ENCODE measurements around the gene TPO. TPM values are rescaled to one million over a fixed set of nuclear protein-coding genes. Genes with fewer than 3 reads are reported as not detected.

TPO gene
- total RNA-seq, 1 experiment from 2014 or later, result not detected

DNA sequence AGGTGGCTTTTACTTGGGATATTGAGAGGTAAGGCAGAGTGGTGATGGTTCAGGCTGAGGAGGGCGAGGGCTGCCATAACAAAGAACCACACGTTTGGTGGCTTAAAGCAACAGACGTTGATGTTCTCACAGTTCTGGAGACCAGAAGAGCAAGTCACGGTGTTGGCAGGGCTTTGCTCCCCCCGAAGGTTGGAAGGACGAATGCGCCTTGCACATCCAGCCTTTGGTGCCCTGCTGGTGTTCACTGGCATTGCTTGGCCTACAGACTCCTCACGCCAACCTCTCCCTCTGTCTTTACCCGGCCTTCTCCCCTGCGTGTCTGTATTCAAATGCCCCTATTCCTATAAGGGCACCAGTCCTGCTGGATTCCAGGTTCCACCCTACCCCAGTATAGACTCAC lies 125.4 kb downstream of the TPO start:
- Histone ChIP-seq H3K27ac (no peak overlapping the region), H4K20me1 (ENCODE audit: insufficient read depth) (no peaks in the 10 kb centered on the region), H3K79me2 (ENCODE audit: low read depth) (no peaks in the 10 kb centered on the region), H3K4me2 (no peak overlapping the region), H3K4me3 (no peak overlapping the region), H3K27me3 (ENCODE audit: insufficient read depth, low read depth) (peaks cover 35% of the 10 kb centered on the region), H3K9me3 (ENCODE audit: insufficient read depth, low read depth) (no peaks in the 10 kb centered on the region), H2AFZ (no peak overlapping the region), H3K36me3 (ENCODE audit: low read depth) (no peaks in the 10 kb centered on the region), H3F3A (ENCODE audit: insufficient read depth, low read depth) (no peaks in the 10 kb centered on the region), H3K4me1 (replicated peaks; ENCODE audit: insufficient read depth) (no peaks in the 10 kb centered on the region), H3K9me2 (ENCODE audit: insufficient read depth) (no peaks in the 10 kb centered on the region)
- intact Hi-C loops (cut with micrococcal nuclease; ENCODE audit: unreplicated experiment), result no loop called here
- no TSS peak for BruUV-seq (replicated peaks)
- ChIA-PET POLR2A (ENCODE audit: unreplicated experiment) (no interaction called here), CTCF (no interaction called here)
- TF ChIP-seq EZH2 (IDR thresholded peaks at IDR 0.05; ENCODE audit: low read depth), result no peak
- TF ChIP-seq, protein P1, sequence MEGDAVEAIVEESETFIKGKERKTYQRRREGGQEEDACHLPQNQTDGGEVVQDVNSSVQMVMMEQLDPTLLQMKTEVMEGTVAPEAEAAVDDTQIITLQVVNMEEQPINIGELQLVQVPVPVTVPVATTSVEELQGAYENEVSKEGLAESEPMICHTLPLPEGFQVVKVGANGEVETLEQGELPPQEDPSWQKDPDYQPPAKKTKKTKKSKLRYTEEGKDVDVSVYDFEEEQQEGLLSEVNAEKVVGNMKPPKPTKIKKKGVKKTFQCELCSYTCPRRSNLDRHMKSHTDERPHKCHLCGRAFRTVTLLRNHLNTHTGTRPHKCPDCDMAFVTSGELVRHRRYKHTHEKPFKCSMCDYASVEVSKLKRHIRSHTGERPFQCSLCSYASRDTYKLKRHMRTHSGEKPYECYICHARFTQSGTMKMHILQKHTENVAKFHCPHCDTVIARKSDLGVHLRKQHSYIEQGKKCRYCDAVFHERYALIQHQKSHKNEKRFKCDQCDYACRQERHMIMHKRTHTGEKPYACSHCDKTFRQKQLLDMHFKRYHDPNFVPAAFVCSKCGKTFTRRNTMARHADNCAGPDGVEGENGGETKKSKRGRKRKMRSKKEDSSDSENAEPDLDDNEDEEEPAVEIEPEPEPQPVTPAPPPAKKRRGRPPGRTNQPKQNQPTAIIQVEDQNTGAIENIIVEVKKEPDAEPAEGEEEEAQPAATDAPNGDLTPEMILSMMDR (conservative IDR thresholded peaks at IDR 0.05), result no peak; the same call in 1 of the 2 replicates
- no peak for DNase-seq

- Histone ChIP-seq H4K20me1 (ENCODE audit: insufficient read depth) (no peaks in the 10 kb centered on the region), H3K9me2 (ENCODE audit: insufficient read depth) (no peaks in the 10 kb centered on the region), H2AFZ (no peak overlapping the region), H3K4me1 (replicated peaks; ENCODE audit: insufficient read depth) (no peaks in the 10 kb centered on the region), H3K36me3 (ENCODE audit: low read depth) (no peaks in the 10 kb centered on the region), H3K9me3 (ENCODE audit: insufficient read depth, low read depth) (no peaks in the 10 kb centered on the region), H3K4me2 (no peak overlapping the region), H3K4me3 (no peak overlapping the region), H3K27me3 (ENCODE audit: insufficient read depth, low read depth) (peaks cover 35% of the 10 kb centered on the region), H3K79me2 (ENCODE audit: low read depth) (no peaks in the 10 kb centered on the region), H3F3A (ENCODE audit: insufficient read depth, low read depth) (no peaks in the 10 kb centered on the region), H3K27ac (no peak overlapping the region)
- POLR2A ChIA-PET (ENCODE audit: unreplicated experiment), result no interaction called here
- no peak for TF ChIP-seq EZH2 (IDR thresholded peaks at IDR 0.05; ENCODE audit: low read depth)
- TF ChIP-seq, protein P1 (conservative IDR thresholded peaks at IDR 0.05), result no peak
- intact Hi-C loops (cut with micrococcal nuclease; ENCODE audit: unreplicated experiment), result no loop called here
- no TSS peak for BruUV-seq (replicated peaks)
- CTCF ChIA-PET, result no interaction called here
- DNase-seq, result no peak
These were observed 126.2 kb downstream of the TPO start for GRCh38 chr2:1539441-1539840.

GRCh38 chr2:1539973-1540372 lies 126.7 kb downstream of the TPO start:
- no peak overlapping the region for H2AFZ ChIP-seq
- intact Hi-C loops (cut with micrococcal nuclease; ENCODE audit: unreplicated experiment), result loop anchor here (10.0 kb wide), 3 partner anchors 825 to 1005 kb away; partner anchors contain the start of gene TMEM18
- no peak overlapping the region for H3K27ac ChIP-seq
- no peaks in the 10 kb centered on the region for H3F3A ChIP-seq (ENCODE audit: insufficient read depth, low read depth)
- peaks cover 35% of the 10 kb centered on the region for H3K27me3 ChIP-seq (ENCODE audit: insufficient read depth, low read depth)
- DNase-seq, result no peak
- H3K9me3 ChIP-seq (ENCODE audit: insufficient read depth, low read depth), result no peaks in the 10 kb centered on the region
- TF ChIP-seq EZH2 (IDR thresholded peaks at IDR 0.05; ENCODE audit: low read depth), result no peak
- no peaks in the 10 kb centered on the region for H3K4me1 ChIP-seq (replicated peaks; ENCODE audit: insufficient read depth)
- CTCF ChIA-PET, result no interaction called here
- no peaks in the 10 kb centered on the region for H3K79me2 ChIP-seq (ENCODE audit: low read depth)
- H3K4me3 ChIP-seq, result no peak overlapping the region
- no TSS peak for BruUV-seq (replicated peaks)
- H3K9me2 ChIP-seq (ENCODE audit: insufficient read depth), result no peaks in the 10 kb centered on the region
- H3K36me3 ChIP-seq (ENCODE audit: low read depth), result no peaks in the 10 kb centered on the region
- POLR2A ChIA-PET (ENCODE audit: unreplicated experiment), result no interaction called here
- no peak overlapping the region for H3K4me2 ChIP-seq
- no peaks in the 10 kb centered on the region for H4K20me1 ChIP-seq (ENCODE audit: insufficient read depth)

- Histone ChIP-seq H3K4me2 (no peak overlapping the region), H3K79me2 (ENCODE audit: low read depth) (no peaks in the 10 kb centered on the region), H3K9me3 (ENCODE audit: insufficient read depth, low read depth) (no peaks in the 10 kb centered on the region), H3K4me1 (replicated peaks; ENCODE audit: insufficient read depth) (no peaks in the 10 kb centered on the region), H3K27ac (no peak overlapping the region), H3K36me3 (ENCODE audit: low read depth) (no peaks in the 10 kb centered on the region), H3K27me3 (ENCODE audit: insufficient read depth, low read depth) (peaks cover 35% of the 10 kb centered on the region), H2AFZ (no peak overlapping the region), H3K4me3 (no peak overlapping the region), H3K9me2 (ENCODE audit: insufficient read depth) (no peaks in the 10 kb centered on the region), H4K20me1 (ENCODE audit: insufficient read depth) (no peaks in the 10 kb centered on the region), H3F3A (ENCODE audit: insufficient read depth, low read depth) (no peaks in the 10 kb centered on the region)
- CTCF ChIA-PET, result no interaction called here
- TF ChIP-seq, protein P1 (conservative IDR thresholded peaks at IDR 0.05), result no peak
- no peak for TF ChIP-seq EZH2 (IDR thresholded peaks at IDR 0.05; ENCODE audit: low read depth)
- intact Hi-C loops (cut with micrococcal nuclease; ENCODE audit: unreplicated experiment), result loop anchor here (10.0 kb wide), 3 partner anchors 826 to 1006 kb away; partner anchors contain the start of gene TMEM18
- BruUV-seq (replicated peaks), result no TSS peak
- POLR2A ChIA-PET (ENCODE audit: unreplicated experiment), result no interaction called here
- DNase-seq, result no peak
These were observed 127.2 kb downstream of the TPO start for GRCh38 chr2:1540481-1540880.
